Activated T-cell treated with anti-CD3 and anti-CD28 coated beads, Interleukin-2, amount 50 U/mL, for 48 hours (primary cell): ENCODE measurements around the gene RIMKLA.

Experiments used
- DNase-seq, 2 experiments: peaks; one replicate each; pipeline ENCODE4 v3.0.0-alpha.2; 2020

RIMKLA gene

DNA sequence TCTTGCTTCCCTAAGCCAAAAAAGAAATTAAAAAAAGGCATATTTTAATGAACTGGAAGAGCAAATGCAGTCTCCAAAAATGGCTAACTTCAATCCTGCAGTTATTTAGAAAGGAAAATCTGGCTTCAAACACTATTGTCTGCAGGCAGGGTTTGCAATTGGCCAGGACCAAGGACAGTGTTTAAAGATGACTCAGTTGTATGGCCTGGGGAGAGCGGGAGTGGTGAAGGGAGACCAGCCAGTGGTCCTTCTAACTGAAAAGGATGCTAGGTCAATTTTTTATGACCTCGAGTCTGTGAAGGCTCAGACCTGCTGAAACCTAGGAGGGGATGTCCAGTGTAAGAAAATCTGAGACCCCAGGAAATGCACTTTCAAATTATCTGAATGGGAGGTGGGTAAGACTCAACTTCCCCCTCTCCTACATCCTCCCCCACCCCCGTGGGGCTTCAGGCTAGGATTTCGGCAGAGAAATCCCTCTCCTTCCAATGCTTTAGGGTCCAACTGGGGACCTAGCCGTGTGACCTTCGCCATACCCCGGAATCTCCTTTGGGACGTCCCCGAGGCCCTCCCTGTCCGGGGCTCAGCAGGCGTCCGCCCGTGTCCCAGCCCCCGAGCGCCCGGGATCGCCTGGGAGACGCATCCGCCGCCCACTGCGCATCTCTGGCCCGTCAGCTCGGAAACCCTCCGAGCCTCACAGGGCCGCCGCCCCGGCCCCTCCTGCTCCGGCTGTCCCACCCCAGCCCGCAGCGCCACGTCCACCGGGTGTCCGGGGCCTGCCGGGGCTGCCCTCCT, 602 bp upstream of the RIMKLA start:
- DNase-seq = no peak

- DNase-seq = no peak
Observed at GRCh38 chr1:42381280-42381673, 685 bp downstream of the RIMKLA start.

DNA sequence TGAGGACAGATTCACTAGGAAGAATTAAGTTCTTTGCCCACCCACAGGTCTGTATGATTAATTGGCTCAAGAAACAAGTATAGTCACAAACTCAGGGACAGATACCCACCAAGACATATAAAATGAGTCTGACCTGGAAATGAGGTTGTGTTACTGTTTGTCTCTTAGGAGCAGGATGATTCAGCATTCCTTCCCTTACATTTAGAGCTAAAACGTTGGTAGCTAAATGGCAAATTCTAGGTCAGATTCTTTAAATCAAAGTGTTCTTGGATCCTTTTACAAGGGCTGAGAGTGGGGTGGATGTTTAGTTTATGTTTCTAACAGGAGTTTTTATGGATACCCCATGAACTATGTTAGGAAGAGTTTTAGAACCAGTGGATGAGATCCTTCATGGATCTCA, 4.7 kb downstream of the RIMKLA start:
- no peak for DNase-seq

- no peak for DNase-seq
Observed at GRCh38 chr1:42386051-42386450, 5.5 kb downstream of the RIMKLA start.

DNA sequence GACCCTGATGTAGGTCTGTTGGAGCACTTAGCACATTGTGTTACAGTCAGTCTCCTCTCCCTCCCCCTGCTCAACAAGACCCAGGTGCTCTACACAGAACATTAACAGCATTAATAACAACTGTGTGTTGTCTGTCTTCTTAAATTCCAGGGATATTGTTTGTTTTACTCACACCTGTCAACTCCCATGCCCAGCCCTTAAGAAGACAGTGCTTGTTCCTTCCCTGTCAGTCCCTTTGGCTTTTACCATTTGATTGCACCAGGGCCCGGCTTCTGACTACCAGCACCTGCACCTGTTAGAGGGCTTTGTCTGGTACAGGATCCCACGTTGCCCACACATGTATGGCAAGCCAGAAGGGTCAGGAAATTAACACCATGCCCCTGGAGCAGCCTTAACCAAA, 11.7 kb downstream of the RIMKLA start:
- DNase-seq = no peak

DNA sequence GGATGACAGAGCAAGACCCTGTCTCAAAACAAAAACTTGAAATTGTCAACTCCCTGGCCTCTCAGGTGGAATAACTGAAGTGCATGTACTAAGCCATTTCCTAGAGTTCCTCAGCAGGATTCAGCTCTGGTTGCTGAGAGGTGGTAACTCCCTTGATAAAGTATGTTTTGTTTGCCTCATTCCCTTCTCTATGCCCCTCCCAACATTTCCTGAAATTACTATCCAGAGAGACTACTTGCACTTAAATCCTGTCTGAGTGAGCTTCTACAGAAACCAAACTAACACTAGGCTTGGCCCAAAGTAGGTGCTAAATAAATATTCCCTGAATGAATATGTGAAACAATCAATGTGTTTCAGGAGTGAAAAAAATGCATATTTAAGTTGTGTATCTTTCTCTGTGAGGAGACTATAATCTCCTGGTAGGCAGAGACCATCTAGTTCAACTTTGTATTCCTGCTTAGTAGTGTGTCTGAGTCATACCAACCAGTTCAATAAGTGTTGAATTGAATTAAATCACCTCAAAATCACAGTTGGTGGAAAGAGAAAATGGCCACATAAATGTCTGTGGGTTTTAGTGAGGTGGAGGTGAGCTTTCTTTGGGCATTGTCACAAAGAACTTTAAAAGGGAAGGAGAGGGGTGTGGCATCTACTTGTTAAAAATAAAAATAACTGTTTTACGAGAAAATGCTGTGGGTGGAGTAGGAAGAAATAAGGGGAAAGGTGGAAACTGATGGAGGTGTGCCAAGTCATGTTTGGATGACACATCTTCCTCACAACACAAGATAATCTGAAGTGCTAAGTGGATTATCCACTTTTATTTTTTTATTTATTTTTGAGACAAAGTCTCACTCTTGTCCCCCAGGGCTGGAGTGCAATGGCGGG, 12.6 kb downstream of the RIMKLA start:
- no peak for DNase-seq

DNA sequence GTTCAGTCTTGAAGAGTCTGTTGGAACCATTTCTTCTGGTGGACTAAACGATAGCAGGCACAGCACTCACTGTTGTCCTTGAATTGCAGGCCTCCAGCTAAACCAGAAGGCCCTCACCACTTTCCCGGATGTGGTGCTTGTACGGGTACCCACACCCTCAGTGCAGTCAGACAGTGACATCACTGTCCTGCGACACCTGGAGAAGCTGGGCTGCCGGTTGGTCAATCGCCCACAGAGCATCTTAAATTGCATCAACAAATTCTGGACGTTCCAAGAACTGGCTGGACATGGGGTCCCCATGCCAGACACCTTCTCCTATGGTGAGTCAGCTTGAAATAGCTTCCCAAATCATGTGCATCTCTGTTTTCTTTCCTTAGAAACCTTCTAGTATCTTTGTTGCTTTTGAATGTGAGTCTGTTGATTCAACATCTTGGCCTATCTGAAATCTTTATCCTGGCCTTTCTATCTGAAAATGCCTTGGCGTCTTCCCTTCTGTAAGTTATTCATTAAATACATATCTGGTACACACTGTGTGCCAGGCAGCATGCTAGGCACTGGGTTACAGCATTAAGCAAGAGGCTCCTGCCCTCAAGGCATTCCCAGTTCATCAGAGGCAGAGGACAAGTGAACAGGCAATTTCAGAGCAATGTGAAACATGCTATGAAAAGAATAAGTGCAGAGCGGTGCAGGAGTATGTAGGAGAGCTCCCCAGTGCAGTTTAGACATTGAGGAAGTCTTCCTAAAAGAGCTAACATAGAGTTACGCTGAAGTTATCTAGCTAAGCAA, 18.9 kb downstream of the RIMKLA start:
- DNase-seq = no peak

DNA sequence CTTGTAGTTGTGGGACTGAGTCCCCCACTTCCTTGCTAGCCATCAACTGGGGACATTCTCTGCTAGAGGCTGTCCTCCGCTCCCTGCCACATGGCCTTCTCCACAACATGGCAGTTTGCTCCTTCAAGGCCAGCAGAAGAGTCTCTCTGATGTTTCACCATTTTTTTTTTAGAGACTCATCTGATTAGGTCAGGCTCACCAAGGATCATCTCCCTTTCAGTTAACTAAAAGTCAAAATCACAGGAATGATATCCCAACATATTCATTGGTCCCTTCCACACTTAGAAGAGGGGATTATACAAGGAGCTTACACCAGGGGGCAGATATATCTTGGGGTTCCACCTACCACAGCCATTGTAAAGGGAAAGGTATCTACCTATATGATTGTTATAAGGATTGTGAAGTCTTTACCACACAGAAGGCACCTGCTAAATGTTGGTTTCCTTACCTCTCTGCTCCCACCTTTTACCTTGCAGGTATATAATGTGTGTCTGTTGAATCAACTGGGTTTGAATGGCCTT, 23.3 kb downstream of the RIMKLA start:
- no peak for DNase-seq

- no peak for DNase-seq
Observed at GRCh38 chr1:42414551-42415496, 34.2 kb downstream of the RIMKLA start.

DNA sequence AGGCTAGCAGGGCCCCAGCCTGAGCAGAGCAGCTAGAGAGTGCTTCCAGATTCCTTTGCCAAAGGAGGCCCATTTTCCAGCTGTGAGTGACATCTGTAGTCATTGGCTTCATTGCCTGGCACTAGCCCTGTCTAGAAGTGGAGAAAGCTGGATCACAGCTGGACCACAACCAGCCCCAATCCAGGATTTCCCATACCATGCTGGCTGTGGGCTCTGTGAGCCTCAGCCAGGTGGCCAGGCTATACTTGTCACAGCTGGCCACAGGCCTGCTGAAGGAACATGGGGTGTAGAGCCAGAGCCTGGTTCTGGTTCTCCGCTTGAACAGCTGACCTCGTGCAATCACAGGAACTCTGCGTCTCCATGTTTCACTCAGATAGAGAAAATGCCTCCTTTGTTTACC, 36.6 kb downstream of the RIMKLA start:
- DNase-seq = no peak

GRCh38 chr1:42418516-42418915, 37.9 kb downstream of the RIMKLA start:
- no peak for DNase-seq

- DNase-seq = no peak
Observed at GRCh38 chr1:42419126-42419821, 38.7 kb downstream of the RIMKLA start.

- DNase-seq = no peak
Observed at GRCh38 chr1:42420121-42420520, 39.5 kb downstream of the RIMKLA start.

DNA sequence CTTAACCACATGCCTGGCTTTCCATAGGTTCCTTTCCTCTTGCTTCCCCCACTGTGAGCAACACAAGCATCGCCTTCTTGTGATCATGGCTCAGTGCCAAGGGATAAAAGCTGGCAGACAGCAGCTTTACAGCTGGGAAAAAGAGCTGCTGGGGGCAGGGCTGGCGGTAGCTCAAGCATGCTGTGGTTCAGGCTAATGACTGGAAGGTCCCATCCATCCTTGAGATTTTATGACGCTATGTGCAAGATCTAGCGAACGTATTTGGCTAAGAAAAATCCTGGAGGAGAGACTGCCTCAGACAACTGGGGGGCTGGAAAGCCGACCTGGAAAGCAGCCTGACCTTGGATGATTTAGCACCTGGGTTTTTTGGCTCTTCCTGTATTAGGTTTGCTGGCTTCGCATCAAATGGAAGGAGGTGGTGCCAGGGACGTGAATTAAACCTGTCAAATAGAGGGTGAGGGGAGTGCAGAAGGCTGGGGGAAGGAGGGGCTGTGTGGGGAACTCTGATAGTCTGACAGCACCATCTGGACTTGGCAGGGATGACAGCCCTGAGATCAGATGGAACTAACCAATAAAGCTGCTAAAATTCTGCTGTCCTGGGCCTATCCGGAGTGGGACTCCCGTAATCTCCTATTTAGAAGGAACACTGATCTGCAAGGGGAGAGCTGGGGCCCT, 40.5 kb downstream of the RIMKLA start:
- no peak for DNase-seq

DNA sequence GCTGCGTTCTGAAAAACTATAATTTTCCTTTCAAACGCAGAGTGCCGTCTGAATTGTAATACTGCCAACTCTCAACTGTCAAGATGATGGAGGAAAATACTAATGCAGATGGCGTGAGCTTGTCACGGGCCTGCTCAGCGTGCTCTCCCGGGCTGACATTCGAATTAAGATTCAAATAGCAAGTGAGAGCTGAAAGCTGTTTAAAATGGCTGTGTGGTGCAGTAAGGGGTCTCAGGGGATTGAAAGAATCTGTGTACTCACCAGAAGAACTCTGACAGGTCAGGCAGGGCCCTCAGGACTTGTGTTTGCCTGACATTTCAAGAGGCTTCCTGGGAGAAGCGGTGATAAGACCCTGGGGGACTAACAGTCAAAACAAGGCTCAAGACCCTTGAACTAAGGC, 42.1 kb downstream of the RIMKLA start:
- no peak for DNase-seq

GRCh38 chr1:42423681-42424080, 43.1 kb downstream of the RIMKLA start:
- DNase-seq = no peak

DNA sequence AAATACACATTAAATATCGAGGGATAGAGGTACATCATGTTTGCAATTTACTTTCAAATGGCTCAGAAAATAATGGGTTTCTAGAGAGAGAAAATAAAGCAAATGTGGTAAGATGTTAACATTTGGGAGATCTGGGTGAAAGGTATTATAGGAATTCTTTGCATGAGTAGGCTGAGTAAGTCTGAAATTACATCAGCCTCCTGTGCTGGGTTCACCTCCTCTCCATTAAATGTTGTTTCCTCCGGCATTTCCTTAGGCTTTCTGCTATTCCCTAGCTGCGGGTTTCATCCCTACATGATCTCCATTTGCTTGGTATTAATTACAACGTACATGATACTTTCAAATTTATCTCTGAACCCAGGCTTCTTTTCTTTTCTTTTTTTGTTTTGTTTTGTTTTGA, 43.6 kb downstream of the RIMKLA start:
- DNase-seq = no peak

- DNase-seq = no peak
Observed at GRCh38 chr1:42427240-42427639, 46.6 kb downstream of the RIMKLA start.

DNA sequence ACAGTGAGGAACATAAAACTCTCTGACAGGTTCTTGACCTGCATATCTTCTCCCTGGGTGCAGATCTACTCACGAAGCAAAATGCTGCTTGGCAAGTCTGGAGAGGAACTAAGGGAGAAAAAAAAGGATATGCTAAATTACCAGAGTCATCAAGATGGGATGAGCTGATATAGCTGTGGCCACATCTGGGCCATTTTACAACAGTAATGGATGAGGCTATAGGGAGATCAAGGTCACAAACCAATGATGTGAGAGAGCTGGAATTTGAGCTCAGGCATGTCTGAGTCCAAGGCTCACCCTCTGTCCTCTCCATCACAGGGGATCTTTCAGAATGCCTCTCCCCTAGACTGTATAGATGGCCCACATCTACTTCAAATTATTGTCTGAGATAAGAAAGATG, 49.0 kb downstream of the RIMKLA start:
- DNase-seq = no peak

GRCh38 chr1:42430286-42431135, 49.9 kb downstream of the RIMKLA start:
- no peak for DNase-seq
